Measurements from ENCODE around the gene CYSTM1.

DNA sequence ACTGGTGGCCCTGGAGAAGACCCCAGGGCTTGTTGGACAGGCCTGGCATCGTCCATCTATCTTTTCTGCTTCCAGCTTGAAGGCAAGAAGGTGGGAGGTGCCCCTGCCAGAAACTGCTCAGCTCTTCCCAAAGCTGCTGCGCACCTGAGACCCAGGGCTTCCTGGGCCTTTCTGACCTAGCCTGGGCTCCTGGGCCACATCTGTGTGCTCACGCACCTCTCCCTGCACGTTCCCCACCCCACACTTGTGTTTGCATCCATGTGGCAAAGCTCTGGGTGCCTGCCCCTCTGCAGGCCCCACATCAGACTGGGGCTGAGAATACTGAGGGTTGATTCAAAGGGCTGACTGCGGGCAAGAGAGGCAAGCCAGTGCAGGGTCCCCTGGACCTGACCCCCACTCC, 64.5 kb downstream of the CYSTM1 start:
- TF ChIP-seq, protein P1, sequence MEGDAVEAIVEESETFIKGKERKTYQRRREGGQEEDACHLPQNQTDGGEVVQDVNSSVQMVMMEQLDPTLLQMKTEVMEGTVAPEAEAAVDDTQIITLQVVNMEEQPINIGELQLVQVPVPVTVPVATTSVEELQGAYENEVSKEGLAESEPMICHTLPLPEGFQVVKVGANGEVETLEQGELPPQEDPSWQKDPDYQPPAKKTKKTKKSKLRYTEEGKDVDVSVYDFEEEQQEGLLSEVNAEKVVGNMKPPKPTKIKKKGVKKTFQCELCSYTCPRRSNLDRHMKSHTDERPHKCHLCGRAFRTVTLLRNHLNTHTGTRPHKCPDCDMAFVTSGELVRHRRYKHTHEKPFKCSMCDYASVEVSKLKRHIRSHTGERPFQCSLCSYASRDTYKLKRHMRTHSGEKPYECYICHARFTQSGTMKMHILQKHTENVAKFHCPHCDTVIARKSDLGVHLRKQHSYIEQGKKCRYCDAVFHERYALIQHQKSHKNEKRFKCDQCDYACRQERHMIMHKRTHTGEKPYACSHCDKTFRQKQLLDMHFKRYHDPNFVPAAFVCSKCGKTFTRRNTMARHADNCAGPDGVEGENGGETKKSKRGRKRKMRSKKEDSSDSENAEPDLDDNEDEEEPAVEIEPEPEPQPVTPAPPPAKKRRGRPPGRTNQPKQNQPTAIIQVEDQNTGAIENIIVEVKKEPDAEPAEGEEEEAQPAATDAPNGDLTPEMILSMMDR (IDR thresholded peaks at IDR 0.05; ENCODE audit: low read depth, low read length): no peak
- no peak for TF ChIP-seq POLR2A (IDR thresholded peaks at IDR 0.05; ENCODE audit: extremely low read depth, insufficient read length)

Measured in NB4 (cell line).